Adrenal gland (tissue), 12 donors: ENCODE data around the gene ZC3H12C. TPM values are rescaled to one million over a fixed set of nuclear protein-coding genes. Genes with fewer than 3 reads are reported as not detected.
"Not testable (repeated sequence)": the region's sequence is repeated elsewhere in the genome, so short reads cannot be mapped to it uniquely, and the experiment has no call there.

ENCODE experiments used
- DNase-seq, 7 donors: peaks; one replicate each; pipeline ENCODE4 v3.0.0-alpha.2; 2019 to 2020
- H3K27ac ChIP-seq, 5 donors: fragments of 200-600 bp; sonication (generic) in 4 of 5; 1 replicate in 3 of 5; 2 replicates in 2 of 5; pipeline versions ENCODE4 v1.5.1 to v1.8.0; 2016 to 2020; ENCODE audit warnings: mild to moderate bottlenecking in 1 of 5
- H3K27me3 ChIP-seq: fragments of 200-600 bp; 2 replicates; pipeline ENCODE4 v1.8.0; 2021
- H3K36me3 ChIP-seq, 2 donors: fragments of 200-600 bp; replicated peaks in 1 of 2; 1 replicate in 1 of 2; 2 replicates in 1 of 2; pipeline versions ENCODE4 v1.5.1 to v1.8.0; 2018 to 2022
- H3K4me1 ChIP-seq, 2 donors: fragments of 200-600 bp; replicated peaks in 1 of 2; 1 replicate in 1 of 2; 2 replicates in 1 of 2; pipeline versions ENCODE4 v1.5.1 to v1.8.0; 2018 to 2021
- H3K4me3 ChIP-seq, 4 donors: fragments of 200-600 bp; sonication (generic) in 3 of 4; one replicate each; pipeline ENCODE4 v1.5.1; 2016 to 2018
- H3K9me3 ChIP-seq, 3 donors: fragments of 200-600 bp; sonication (generic) in 1 of 3; replicated peaks in 1 of 3; 1 replicate in 2 of 3; 2 replicates in 1 of 3; pipeline versions ENCODE4 v1.5.1 to v1.8.0; 2016 to 2021
- CTCF ChIP-seq, 6 experiments: fragments of 450-650 bp in 4 of 6; fragments of 200-600 bp in 2 of 6; sonication (generic) in 1 of 6; IDR thresholded peaks; 1 replicate in 5 of 6; 2 replicates in 1 of 6; pipeline versions ENCODE4 v1.5.1 to v1.8.0; 2016 to 2021; ENCODE audit warnings: antibody characterized with exemption in 6 of 6, mild to moderate bottlenecking in 2 of 6, moderate library complexity in 1 of 6
- POLR2A ChIP-seq, 2 donors: fragments of 450-650 bp; IDR thresholded peaks; one replicate each; pipeline ENCODE4 v1.6.1; 2017; ENCODE audit warnings: antibody characterized with exemption in 2 of 2, mild to moderate bottlenecking in 2 of 2, moderate library complexity in 1 of 2
- WGBS, 4 donors: extraction: QIAGEN DNeasy Blood & Tissue Kit in 2 of 4; methylation state at CpG; one replicate each; pipeline versions ENCODE4 v1.1.5 to v1.1.7; 2013 to 2017; 5-methylcytosine and 5-hydroxymethylcytosine counted together
- intact Hi-C, 2 donors: fragments of 100-400 bp; cut with DNase I; formaldehyde crosslinking; loops; one replicate each; pipeline versions ENCODE4 v1.14.1 to v1.15.0; 2022 to 2023
- polyA plus RNA-seq, 3 donors: library from polyadenylated mRNA; stranded (reverse); fragments of 200-250 nt in 2 of 3; fragments of 350-450 nt in 1 of 3; fragmentation: Illumina TruSeq in 1 of 3; extraction: RNeasy Lipid Tissue Mini Kit (QIAGEN cat#74804) in 1 of 3; gene quantifications; one replicate each; pipeline ENCODE4 v1.2.3, GENCODE V29; 2013 to 2014
- total RNA-seq, 9 donors: library from RNA; depleted of rRNA in 4 of 9; stranded (reverse); fragments of >200 nt in 4 of 9; fragments of 120-200 nt in 1 of 9; fragmentation: NEBNext Ultra II Directional in 1 of 9; extraction: Animal tissue kit (Norgen Biotek cat#: 25700) in 1 of 9; gene quantifications; one replicate each; pipeline versions ENCODE4 v1.1.0 to v1.2.4, GENCODE V29; 2013 to 2023
- donor health status: healthy with polysubstance abuse.
- donor health status: Bipolar disorder and iron deficiency.
- donor health status: DM: yes; HTN: yes; CAD: no.
- donor health status: DM: no; HTN: no; CAD: no.
- donor health status: DM: no; HTN: no; CAD: no.
- donor health status: DM: yes; HTN: yes; CAD: no.

ZC3H12C gene
- total and polyA plus RNA-seq, 12 donors = 4.4 to 28.9 (median 19.8) TPM

GRCh38 chr11:110200241-110200640, 107.0 kb downstream of the ZC3H12C start:
- H3K9me3 ChIP-seq = no peaks in the 10 kb centered on the region
- 41 to 56% (median 45%) methylated on average over 6 of the region's 6 CpGs for WGBS, 4 donors
- DNase-seq = peak in 1 of 7 donors; percentile 38
- H3K27ac ChIP-seq = peak overlapping the region in 4 of 5 donors; percentile 25 to 57 (median 34)
- no peaks in the 10 kb centered on the region for H3K27me3 ChIP-seq
- no peaks in the 10 kb centered on the region for H3K36me3 ChIP-seq
- intact Hi-C loops = loop anchor here (5.0 to 10.0 kb wide), 4 partner anchors 85 to 232 kb away; no protein-coding TSS in a partner anchor
- H3K4me1 ChIP-seq = peaks cover 13 to 17% of the 10 kb centered on the region in 2 donors
- no peak for TF ChIP-seq POLR2A (IDR thresholded peaks at IDR 0.05)
- TF ChIP-seq CTCF (IDR thresholded peaks at IDR 0.05) = no peak
- H3K4me3 ChIP-seq = no peak overlapping the region

GRCh38 chr11:110200836-110201235, 107.6 kb downstream of the ZC3H12C start:
- DNase-seq = peak in 2 of 7 donors; percentile 22 to 52
- Histone ChIP-seq H3K4me1 (peaks cover 13 to 17% of the 10 kb centered on the region in 2 donors), H3K36me3 (no peaks in the 10 kb centered on the region), H3K4me3 (no peak overlapping the region), H3K9me3 (no peaks in the 10 kb centered on the region), H3K27me3 (no peaks in the 10 kb centered on the region), H3K27ac (peak overlapping the region in 2 of 5 donors; percentile 46 to 57)
- WGBS, 4 donors = 80 to 89% (median 85%) methylated on average over 10 of the region's 10 CpGs
- intact Hi-C loops = loop anchor here (5.0 to 10.0 kb wide), 4 partner anchors 84 to 231 kb away; no protein-coding TSS in a partner anchor
- TF ChIP-seq CTCF (IDR thresholded peaks at IDR 0.05) (no peak), POLR2A (IDR thresholded peaks at IDR 0.05) (no peak)

GRCh38 chr11:110207123-110207522, 113.9 kb downstream of the ZC3H12C start:
- intact Hi-C loops = loop anchor here in 1 of 2 donors (10.0 kb wide), 2 partner anchors 78 to 168 kb away; no protein-coding TSS in a partner anchor
- DNase-seq = peak in 1 of 7 donors; percentile 36
- Histone ChIP-seq H3K27ac (no peak overlapping the region), H3K36me3 (no peaks in the 10 kb centered on the region), H3K9me3 (no peaks in the 10 kb centered on the region), H3K4me3 (no peak overlapping the region), H3K27me3 (no peaks in the 10 kb centered on the region), H3K4me1 (no peaks in the 10 kb centered on the region)
- no peak for TF ChIP-seq CTCF (IDR thresholded peaks at IDR 0.05)
- TF ChIP-seq POLR2A (IDR thresholded peaks at IDR 0.05) = no peak
- 93 to 98% (median 96%) methylated on average over 6 of the region's 6 CpGs for WGBS, 4 donors

- not testable (repeated sequence) for H3K9me3 ChIP-seq, H3K36me3 ChIP-seq, H3K4me1 ChIP-seq, H3K27me3 ChIP-seq
- peak in 1 of 6 experiments; percentile 12 for TF ChIP-seq CTCF (IDR thresholded peaks at IDR 0.05)
- WGBS, 4 donors = 49 to 84% (median 58%) methylated on average over 19 to 27 of the region's 29 CpGs
- intact Hi-C loops = loop anchor here in 1 of 2 donors (10.0 kb wide), 2 partner anchors 76 to 166 kb away; no protein-coding TSS in a partner anchor
- Histone ChIP-seq H3K4me3 (peak overlapping the region in 1 of 4 donors; percentile 34), H3K27ac (peak overlapping the region in 1 of 5 donors; percentile 52)
- DNase-seq = peak in 3 of 7 donors; percentile 17 to 64 (median 57)
These were observed 115.6 kb downstream of the ZC3H12C start for GRCh38 chr11:110208678-110209312.

- not testable (repeated sequence) for H3K27me3 ChIP-seq, H3K36me3 ChIP-seq, H3K9me3 ChIP-seq, H3K4me1 ChIP-seq
- peak in 1 of 7 donors; percentile 22 for DNase-seq
- Histone ChIP-seq H3K4me3 (peak overlapping the region in 1 of 4 donors; percentile 34), H3K27ac (peak overlapping the region in 1 of 5 donors; percentile 52)
- 32 to 36% methylated on average over 7 of the region's 14 CpGs; no CpG with 5 or more reads in 2 of the 4 donors for WGBS, 4 donors
- intact Hi-C loops = loop anchor here in 1 of 2 donors (10.0 kb wide), 2 partner anchors 75 to 165 kb away; no protein-coding TSS in a partner anchor
These were observed 116.1 kb downstream of the ZC3H12C start for GRCh38 chr11:110209313-110209694.
